SK-N-MC (cell line): Measurements from ENCODE around the gene RNASE8.

Source experiments
- EZH2 ChIP-seq: fragments of 200-600 bp; sonication (generic); IDR thresholded peaks from one replicate; pipeline ENCODE4 v1.6.1; 2017; ENCODE audit warnings: antibody characterized with exemption
- POLR2AphosphoS5 ChIP-seq: IDR thresholded peaks from 2 replicates; pipeline ENCODE4 v1.6.1; 2012; ENCODE audit warnings: mild to moderate bottlenecking, low read depth, low read length, borderline replicate concordance

GRCh38 chr14:21040370-21040925, 17.2 kb upstream of the RNASE8 start:
- TF ChIP-seq EZH2 (no peak), POLR2AphosphoS5 (no peak)
